GM06990 (cell line): ENCODE data around the gene CFAP43.

Source experiments
- DNase-seq: peaks from one replicate; pipeline ENCODE4 v3.0.0-alpha.2; 2011; ENCODE audit not compliant: insufficient read length; ENCODE audit errors: extremely low read depth
- H3K27me3 ChIP-seq: replicated peaks from 2 replicates; pipeline ENCODE4 v1.6.0; 2011; ENCODE audit warnings: low read length; ENCODE audit not compliant: control insufficient read depth, insufficient read depth
- H3K36me3 ChIP-seq: 2 replicates; pipeline ENCODE4 v1.5.1; 2011; ENCODE audit warnings: low read length; ENCODE audit not compliant: control insufficient read depth, insufficient read depth
- H3K4me3 ChIP-seq: replicated peaks from 2 replicates; pipeline ENCODE4 v1.5.1; 2011; ENCODE audit warnings: low read depth, mild to moderate bottlenecking, control low read depth, low read length
- TF ChIP-seq, protein P1 (sequence below): IDR thresholded peaks from 2 replicates; pipeline ENCODE4 v1.5.1; 2011; ENCODE audit warnings: low read length, control low read depth, mild to moderate bottlenecking, inconsistent platforms; ENCODE audit not compliant: insufficient read depth, poor library complexity, severe bottlenecking

The CFAP43 gene

DNA sequence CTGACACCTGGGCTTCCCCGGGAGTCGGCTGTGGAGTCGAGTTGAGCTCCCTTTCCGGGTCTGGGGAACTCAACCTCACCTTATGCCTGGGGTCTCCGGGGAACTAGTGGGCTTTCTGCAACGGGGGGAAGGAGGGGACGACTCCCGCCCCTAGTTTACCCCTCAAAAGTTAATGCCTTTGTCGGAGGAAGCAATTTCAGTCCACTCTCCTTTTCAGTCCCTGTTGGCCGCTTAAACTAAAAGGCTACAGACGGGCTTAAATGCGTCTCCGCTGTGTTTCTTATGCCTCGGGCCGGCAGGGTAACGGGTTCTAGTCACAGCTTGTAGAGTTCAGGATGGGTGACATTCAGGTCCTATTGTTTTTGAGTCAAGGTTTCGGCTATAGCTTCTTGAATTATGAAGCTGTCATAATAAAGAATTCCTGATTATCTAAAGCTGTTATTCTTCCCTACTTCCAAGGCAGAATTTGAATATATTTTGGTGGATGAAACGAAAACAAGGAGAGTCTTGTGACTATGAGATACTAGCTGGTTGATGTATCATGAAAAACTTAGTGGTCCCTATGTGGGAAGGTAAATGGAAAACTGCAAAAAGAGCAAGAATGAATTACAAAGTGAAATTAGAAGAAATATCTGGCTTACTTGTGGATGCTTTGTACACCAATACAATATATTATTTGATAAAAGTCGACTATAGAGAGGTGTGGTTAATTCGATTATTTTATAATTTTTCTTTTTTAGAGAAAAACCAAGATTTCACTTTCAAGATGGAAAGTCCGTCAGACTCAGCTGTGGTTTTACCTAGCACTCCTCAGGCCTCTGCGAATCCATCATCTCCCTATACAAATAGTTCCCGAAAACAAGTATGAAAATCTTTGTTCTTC, 109.7 kb downstream of the CFAP43 start:
- DNase-seq: no peak
- TF ChIP-seq, protein P1, sequence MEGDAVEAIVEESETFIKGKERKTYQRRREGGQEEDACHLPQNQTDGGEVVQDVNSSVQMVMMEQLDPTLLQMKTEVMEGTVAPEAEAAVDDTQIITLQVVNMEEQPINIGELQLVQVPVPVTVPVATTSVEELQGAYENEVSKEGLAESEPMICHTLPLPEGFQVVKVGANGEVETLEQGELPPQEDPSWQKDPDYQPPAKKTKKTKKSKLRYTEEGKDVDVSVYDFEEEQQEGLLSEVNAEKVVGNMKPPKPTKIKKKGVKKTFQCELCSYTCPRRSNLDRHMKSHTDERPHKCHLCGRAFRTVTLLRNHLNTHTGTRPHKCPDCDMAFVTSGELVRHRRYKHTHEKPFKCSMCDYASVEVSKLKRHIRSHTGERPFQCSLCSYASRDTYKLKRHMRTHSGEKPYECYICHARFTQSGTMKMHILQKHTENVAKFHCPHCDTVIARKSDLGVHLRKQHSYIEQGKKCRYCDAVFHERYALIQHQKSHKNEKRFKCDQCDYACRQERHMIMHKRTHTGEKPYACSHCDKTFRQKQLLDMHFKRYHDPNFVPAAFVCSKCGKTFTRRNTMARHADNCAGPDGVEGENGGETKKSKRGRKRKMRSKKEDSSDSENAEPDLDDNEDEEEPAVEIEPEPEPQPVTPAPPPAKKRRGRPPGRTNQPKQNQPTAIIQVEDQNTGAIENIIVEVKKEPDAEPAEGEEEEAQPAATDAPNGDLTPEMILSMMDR: no peak
- no peaks in the 10 kb centered on the region for H3K27me3 ChIP-seq
- H3K36me3 ChIP-seq: no peaks in the 10 kb centered on the region
- peak overlapping the region; percentile 90 for H3K4me3 ChIP-seq

- TF ChIP-seq, protein P1: peak; percentile 52
- H3K36me3 ChIP-seq: no peaks in the 10 kb centered on the region
- no peaks in the 10 kb centered on the region for H3K27me3 ChIP-seq
- peak; percentile 100 for DNase-seq
- H3K4me3 ChIP-seq: peak within 1 kb of the TSS; percentile 90
These were observed 110.5 kb downstream of the CFAP43 start, which contains the start of gene SFR1 for GRCh38 chr10:104121485-104122224. SFR1 (plus strand) TSS chr10:104122171; CDS start chr10:104122184, 13 bp downstream.

DNA sequence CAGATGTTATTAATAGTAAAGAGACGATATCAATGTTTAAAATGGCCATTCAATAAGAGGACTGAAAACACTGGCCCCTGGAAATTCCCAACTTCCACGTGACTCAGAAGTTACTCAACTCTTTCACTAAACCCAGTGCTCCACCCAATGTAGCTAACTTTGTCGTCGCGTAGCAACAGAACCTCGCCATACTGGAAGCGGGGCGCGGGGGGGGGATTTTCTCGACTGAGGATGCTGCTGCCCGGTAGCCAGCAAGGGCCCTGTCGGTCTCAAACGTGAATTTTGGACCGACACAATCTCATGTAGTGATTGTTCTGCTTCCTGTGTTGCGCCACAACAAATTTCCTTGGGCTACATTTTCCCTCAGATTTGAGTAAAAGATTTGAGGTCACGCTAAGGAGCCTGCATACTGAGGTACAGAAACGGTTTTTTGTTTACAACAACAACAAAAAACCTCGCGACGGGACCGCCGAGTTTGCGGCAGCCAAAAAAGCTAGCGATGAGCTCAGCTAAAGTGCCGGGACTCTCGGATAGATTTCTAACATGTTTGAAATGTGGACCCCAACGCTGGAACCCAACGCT, 111.2 kb downstream of the CFAP43 start:
- TF ChIP-seq, protein P1: no peak

DNA sequence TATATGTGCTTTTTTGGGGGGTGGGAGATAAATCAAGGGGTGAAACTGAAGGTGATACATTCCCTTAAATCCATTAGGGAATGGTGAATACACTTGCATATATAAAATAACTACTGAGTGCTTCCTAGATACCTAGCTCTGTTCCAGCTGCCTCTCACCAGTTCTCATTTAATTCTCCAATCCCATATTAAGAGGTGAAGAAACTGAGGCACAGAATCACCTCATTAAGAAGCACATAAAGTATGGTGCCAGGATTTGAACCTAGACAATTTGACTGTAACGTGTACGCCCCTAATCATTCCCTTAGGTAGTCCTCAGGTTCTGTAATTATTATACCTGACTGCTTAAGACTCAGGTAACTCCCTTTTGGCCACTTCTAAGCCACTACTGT, 111.7 kb downstream of the CFAP43 start:
- peak overlapping the region; percentile 71 for H3K4me3 ChIP-seq
- H3K36me3 ChIP-seq: no peaks in the 10 kb centered on the region
- no peaks in the 10 kb centered on the region for H3K27me3 ChIP-seq
- TF ChIP-seq, protein P1: no peak
- DNase-seq: no peak

More for the DNA sequence above, 111.2 kb downstream of the CFAP43 start:
- H3K27me3 ChIP-seq: no peaks in the 10 kb centered on the region
- peak; percentile 73 for DNase-seq
- H3K36me3 ChIP-seq: no peaks in the 10 kb centered on the region
- peak overlapping the region; percentile 71 for H3K4me3 ChIP-seq

- TF ChIP-seq, protein P1: no peak
- H3K4me3 ChIP-seq: no peak overlapping the region
- H3K36me3 ChIP-seq: no peaks in the 10 kb centered on the region
- no peak for DNase-seq
- H3K27me3 ChIP-seq: no peaks in the 10 kb centered on the region
These were observed 112.2 kb downstream of the CFAP43 start for GRCh38 chr10:104119996-104120395.
